ENCODE data around the gene PGAP6. TPM values are rescaled to one million over a fixed set of nuclear protein-coding genes. Genes with fewer than 3 reads are reported as not detected.

PGAP6 gene
- total and polyA plus RNA-seq, 2 of the 13 experiments (the other 11 are each of a cell fraction or from before 2014, with no cell fraction given) = 52.7 to 136 TPM

GRCh38 chr16:425082-425718, 43.4 kb upstream of the PGAP6 start, which contains the start of gene RAB11FIP3 (continued):
- TF ChIP-seq FOXO4 (CRISPR knock-in tag; conservative IDR thresholded peaks at IDR 0.05) (peak; percentile 95; the same call in 1 of the 2 replicates), SP140L (CRISPR knock-in tag; IDR thresholded peaks at IDR 0.05; ENCODE audit: borderline replicate concordance) (0 out of 2 replicates have a peak, but pooled peaks have one; percentile 43), HNF1A (IDR thresholded peaks at IDR 0.05; ENCODE audit: low read depth) (no peak), HNF1A (CRISPR knock-in tag; IDR thresholded peaks at IDR 0.05; ENCODE audit: borderline replicate concordance) (no peak; the same call in 1 of the 2 replicates), DMAP1 (CRISPR knock-in tag; IDR thresholded peaks at IDR 0.05) (peak; percentile 64), ZSCAN22 (CRISPR knock-in tag; IDR thresholded peaks at IDR 0.05) (no peak), ZBTB1 (CRISPR knock-in tag; IDR thresholded peaks at IDR 0.05; ENCODE audit: borderline replicate concordance) (no peak), ISL2 (CRISPR knock-in tag; IDR thresholded peaks at IDR 0.05) (peak; percentile 45), LCORL (IDR thresholded peaks at IDR 0.05) (no peak), LCORL (CRISPR knock-in tag; IDR thresholded peaks at IDR 0.05) (peak; percentile 83), AHR (CRISPR knock-in tag; IDR thresholded peaks at IDR 0.05) (peak; percentile 55; the same call in 1 of the 2 replicates), ZNF441 (CRISPR knock-in tag; IDR thresholded peaks at IDR 0.05; ENCODE audit: borderline replicate concordance) (peak; percentile 33; the same call in 1 of the 2 replicates), TMF1 (CRISPR knock-in tag; IDR thresholded peaks at IDR 0.05; ENCODE audit: low read depth) (peak; percentile 53; the same call in 1 of the 2 replicates), ZNF503 (CRISPR knock-in tag; IDR thresholded peaks at IDR 0.05) (no peak), ZUFSP (CRISPR knock-in tag; IDR thresholded peaks at IDR 0.05; ENCODE audit: borderline replicate concordance) (no peak), SRSF1 (optimal IDR thresholded peaks at IDR 0.05; ENCODE audit: low read depth, low read length) (peak; percentile 55), SP1 (IDR thresholded peaks at IDR 0.05) (no peak), SP1 (CRISPR knock-in tag; IDR thresholded peaks at IDR 0.05) (no peak), ZNF710 (CRISPR knock-in tag; IDR thresholded peaks at IDR 0.05; ENCODE audit: borderline replicate concordance) (peak; percentile 83)
